ENCODE measurements around the gene COL23A1.

The COL23A1 gene

GRCh38 chr5:178271726-178272479, 318.3 kb downstream of the COL23A1 start:
- no peak for TF ChIP-seq CTCF (IDR thresholded peaks at IDR 0.05; ENCODE audit: low read depth, low read length, missing control alignments)
- no peak for DNase-seq (ENCODE audit: low read depth)
- H3K4me3 ChIP-seq (ENCODE audit: low read depth, low read length) = no peak overlapping the region

GRCh38 chr5:178271231-178271630, 319.0 kb downstream of the COL23A1 start:
- TF ChIP-seq CTCF (IDR thresholded peaks at IDR 0.05; ENCODE audit: low read depth, low read length, missing control alignments) = no peak
- H3K4me3 ChIP-seq (ENCODE audit: low read depth, low read length) = no peak overlapping the region
- no peak for DNase-seq (ENCODE audit: low read depth)

- no peak for TF ChIP-seq CTCF (IDR thresholded peaks at IDR 0.05; ENCODE audit: low read depth, low read length, missing control alignments)
- no peak for DNase-seq (ENCODE audit: low read depth)
- no peak overlapping the region for H3K4me3 ChIP-seq (ENCODE audit: low read depth, low read length)
Measured at GRCh38 chr5:178269499-178269898, 320.7 kb downstream of the COL23A1 start.

- no peak for DNase-seq (ENCODE audit: low read depth)
- no peak for TF ChIP-seq CTCF (IDR thresholded peaks at IDR 0.05; ENCODE audit: low read depth, low read length, missing control alignments)
- H3K4me3 ChIP-seq (ENCODE audit: low read depth, low read length) = no peak overlapping the region
Measured at GRCh38 chr5:178267876-178268275, 322.3 kb downstream of the COL23A1 start.

GRCh38 chr5:178267245-178267644, 322.9 kb downstream of the COL23A1 start:
- H3K4me3 ChIP-seq (ENCODE audit: low read depth, low read length) = no peak overlapping the region
- DNase-seq (ENCODE audit: low read depth) = no peak
- no peak for TF ChIP-seq CTCF (IDR thresholded peaks at IDR 0.05; ENCODE audit: low read depth, low read length, missing control alignments)

- no peak for DNase-seq (ENCODE audit: low read depth)
- H3K4me3 ChIP-seq (ENCODE audit: low read depth, low read length) = no peak overlapping the region
- TF ChIP-seq CTCF (IDR thresholded peaks at IDR 0.05; ENCODE audit: low read depth, low read length, missing control alignments) = no peak
Measured at GRCh38 chr5:178266581-178266980, 323.6 kb downstream of the COL23A1 start.

GRCh38 chr5:178265746-178266145, 324.4 kb downstream of the COL23A1 start:
- TF ChIP-seq CTCF (IDR thresholded peaks at IDR 0.05; ENCODE audit: low read depth, low read length, missing control alignments) = no peak
- no peak for DNase-seq (ENCODE audit: low read depth)
- no peak overlapping the region for H3K4me3 ChIP-seq (ENCODE audit: low read depth, low read length)
